ENCODE measurements around the gene ILDR2. TPM values are rescaled to one million over a fixed set of nuclear protein-coding genes. Genes with fewer than 3 reads are reported as not detected.

Gene ILDR2
- polyA plus RNA-seq, 4 donors: 3.0 to 15.6 (median 15.1) TPM

- no peak for DNase-seq (ENCODE audit: low read depth in 4 of 4, low spot score in 3 of 4)
Observed at GRCh38 chr1:166929911-166930310, 45.4 kb downstream of the ILDR2 start.

- DNase-seq (ENCODE audit: low read depth in 4 of 4, low spot score in 3 of 4): no peak
Observed at GRCh38 chr1:166927701-166928100, 47.6 kb downstream of the ILDR2 start.

- DNase-seq (ENCODE audit: low read depth in 4 of 4, low spot score in 3 of 4): no peak
Observed at GRCh38 chr1:166925810-166926478, 49.4 kb downstream of the ILDR2 start.

GRCh38 chr1:166924823-166925541, 50.4 kb downstream of the ILDR2 start:
- no peak for DNase-seq (ENCODE audit: low read depth in 4 of 4, low spot score in 3 of 4)

GRCh38 chr1:166920561-166921475, 54.5 kb downstream of the ILDR2 start:
- DNase-seq (ENCODE audit: low read depth in 4 of 4, low spot score in 3 of 4): no peak

- no peak for DNase-seq (ENCODE audit: low read depth in 4 of 4, low spot score in 3 of 4)
Observed at GRCh38 chr1:166918956-166919316, 56.4 kb downstream of the ILDR2 start.

GRCh38 chr1:166918088-166918955, 57.0 kb downstream of the ILDR2 start:
- DNase-seq (ENCODE audit: low read depth in 4 of 4, low spot score in 3 of 4): no peak

GRCh38 chr1:166915941-166916340, 59.4 kb downstream of the ILDR2 start:
- DNase-seq (ENCODE audit: low read depth in 4 of 4, low spot score in 3 of 4): no peak

GRCh38 chr1:166915042-166915441, 60.3 kb downstream of the ILDR2 start:
- no peak for DNase-seq (ENCODE audit: low read depth in 4 of 4, low spot score in 3 of 4)

GRCh38 chr1:166914111-166914510, 61.2 kb downstream of the ILDR2 start:
- DNase-seq (ENCODE audit: low read depth in 4 of 4, low spot score in 3 of 4): no peak

GRCh38 chr1:166911624-166912023, 63.7 kb downstream of the ILDR2 start:
- no peak for DNase-seq (ENCODE audit: low read depth in 4 of 4, low spot score in 3 of 4)

GRCh38 chr1:166910396-166910994, 64.8 kb downstream of the ILDR2 start:
- peak in 2 of 4 donors; percentile 64 to 71 for DNase-seq (ENCODE audit: low read depth in 4 of 4, low spot score in 3 of 4)

GRCh38 chr1:166908942-166909341, 66.4 kb downstream of the ILDR2 start:
- DNase-seq (ENCODE audit: low read depth in 4 of 4, low spot score in 3 of 4): no peak

- DNase-seq (ENCODE audit: low read depth in 4 of 4, low spot score in 3 of 4): no peak
Observed at GRCh38 chr1:166907763-166908162, 67.6 kb downstream of the ILDR2 start.

GRCh38 chr1:166907051-166907450, 68.3 kb downstream of the ILDR2 start:
- DNase-seq (ENCODE audit: low read depth in 4 of 4, low spot score in 3 of 4): no peak

GRCh38 chr1:166906647-166907046, 68.7 kb downstream of the ILDR2 start:
- no peak for DNase-seq (ENCODE audit: low read depth in 4 of 4, low spot score in 3 of 4)

GRCh38 chr1:166905900-166906299, 69.4 kb downstream of the ILDR2 start:
- DNase-seq (ENCODE audit: low read depth in 4 of 4, low spot score in 3 of 4): no peak

GRCh38 chr1:166905136-166905535, 70.2 kb downstream of the ILDR2 start:
- DNase-seq (ENCODE audit: low read depth in 4 of 4, low spot score in 3 of 4): no peak

- no peak for DNase-seq (ENCODE audit: low read depth in 4 of 4, low spot score in 3 of 4)
Observed at GRCh38 chr1:166903232-166903631, 72.1 kb downstream of the ILDR2 start.

GRCh38 chr1:166902279-166902678, 73.1 kb downstream of the ILDR2 start:
- DNase-seq (ENCODE audit: low read depth in 4 of 4, low spot score in 3 of 4): no peak

All from left renal pelvis (tissue), 4 donors.